Measurements from ENCODE around the gene LYRM4. TPM values are rescaled to one million over a fixed set of nuclear protein-coding genes. Genes with fewer than 3 reads are reported as not detected.

LYRM4 gene
- total RNA-seq (2011; cell fraction: chromatin; rRNA removed; ENCODE audit: low replicate concordance) = 27.0 and 54.7 TPM in 2 replicates
- total RNA-seq (2011; cell fraction: nucleolus; rRNA removed) = 13.8 and 16.4 TPM in 2 replicates
- total RNA-seq (2011; cell fraction: nucleoplasm; rRNA removed) = 46.3 and 95.0 TPM in 2 replicates
- total RNA-seq (2014; rRNA removed) (24.2 and 28.8 TPM in 2 replicates), total RNA-seq (2014; rRNA removed; fragmentation: Illumina TruSeq; extraction: Trizol) (41.1 and 41.8 TPM in 2 replicates), total RNA-seq (2015; rRNA removed; fragmentation: Illumina TruSeq; extraction: Trizol) (29.0 and 33.9 TPM in 2 replicates), total RNA-seq (2021) (56.2 and 69.4 TPM in 2 replicates), polyA plus RNA-seq (2011; rRNA removed) (66.4 and 69.4 TPM in 2 replicates), polyA plus RNA-seq (2014; fragmentation: Illumina TruSeq; extraction: Trizol) (31.3 and 36.9 TPM in 2 replicates), polyA plus RNA-seq (2014; fragmentation: Nextera tagmentation; extraction: Ambion mirVana) (10 to 100 TPM; 50.2 to 61.0 TPM), polyA plus RNA-seq (2014; rRNA removed) (29.9 and 40.8 TPM in 2 replicates), polyA minus RNA-seq (2011; rRNA and poly(A)+ RNA removed) (41.4 and 43.3 TPM in 2 replicates), Bru-seq, nascent RNA (percentile 73 among the genes with signal in this experiment), BruChase-seq, experiment 1, labeled RNA remaining after a 2-hour chase (percentile 76 among the genes with signal in this experiment), BruChase-seq, experiment 2, labeled RNA remaining after a 6-hour chase (percentile 74 among the genes with signal in this experiment)
- 44.2 and 62.9 TPM in 2 replicates for polyA plus RNA-seq (2011; cell fraction: cytosol; rRNA removed)
- polyA plus RNA-seq (2011; cell fraction: nucleus; rRNA removed) = 19.4 and 28.2 TPM in 2 replicates
- polyA plus RNA-seq (2012) = 38.7 and 53.8 TPM in 2 replicates
- 13.4 and 17.3 TPM in 2 replicates for polyA minus RNA-seq (2011; cell fraction: cytosol; rRNA and poly(A)+ RNA removed)
- 10.0 and 11.6 TPM in 2 replicates for polyA minus RNA-seq (2011; cell fraction: nucleus; rRNA and poly(A)+ RNA removed)
- long read RNA-seq, experiment 1, full-length matches to known transcripts = 93 of 125 reads
- long read RNA-seq, experiment 1, partial matches to known transcripts = 1 of 125 reads
- long read RNA-seq, experiment 1, other reads (novel, unspliced or antisense) = 31 of 125 reads
- long read RNA-seq, experiment 2, full-length matches to known transcripts = 90 of 98 reads
- long read RNA-seq, experiment 2, partial matches to known transcripts = 0 of 98 reads
- long read RNA-seq, experiment 2, other reads (novel, unspliced or antisense) = 8 of 98 reads
- long read RNA-seq, experiment 3, full-length matches to known transcripts = 80 of 86 reads
- long read RNA-seq, experiment 3, partial matches to known transcripts = 0 of 86 reads
- long read RNA-seq, experiment 3, other reads (novel, unspliced or antisense) = 6 of 86 reads

DNA sequence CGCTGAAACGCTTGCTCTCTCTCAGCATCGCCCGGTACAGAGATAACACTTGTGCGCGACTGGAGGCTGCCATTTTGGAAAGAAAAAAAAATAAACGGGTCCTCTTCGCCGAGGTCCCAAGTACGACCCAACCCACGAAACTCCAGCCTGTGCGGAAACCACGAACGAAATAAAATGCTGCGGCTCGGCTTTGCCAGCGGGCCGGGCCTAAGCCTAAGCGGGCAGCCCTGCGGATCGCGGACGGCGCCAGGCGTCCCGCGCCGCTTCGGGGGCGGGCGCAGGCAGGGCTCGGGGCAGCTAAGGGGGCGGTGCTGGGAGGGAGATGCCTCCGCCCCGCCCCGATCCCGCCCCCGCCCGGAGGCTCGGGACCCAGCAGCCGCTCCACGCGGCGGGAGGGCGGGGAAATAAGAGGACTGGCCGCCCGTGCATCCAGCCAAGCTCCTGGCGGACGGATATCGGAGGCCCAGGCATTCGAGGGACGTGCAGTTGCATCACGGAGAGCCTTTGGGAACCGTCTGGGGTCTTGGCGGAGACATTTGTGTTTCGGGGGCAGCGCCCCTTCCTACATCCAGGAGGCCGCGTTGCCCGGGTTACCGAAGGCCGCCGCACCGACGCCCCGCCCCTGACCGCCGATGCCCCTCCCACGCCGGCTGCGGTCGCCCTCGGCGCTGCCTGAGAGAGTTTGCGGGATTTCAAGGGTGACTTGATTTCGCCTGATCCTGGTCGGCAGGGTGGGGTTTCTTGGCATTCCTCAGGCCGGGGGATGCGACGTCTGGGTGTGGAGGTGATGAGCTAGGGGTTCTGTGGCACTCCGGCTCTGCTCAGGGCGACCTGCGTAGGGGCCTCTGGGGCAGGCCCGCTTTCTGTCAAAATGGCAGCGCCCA, at the start of gene LYRM4, which contains the start of gene FARS2:
TSS of gene LYRM4 (minus strand) at position 290 of the 884 bp plus-strand sequence. CDS start at position 73, 217 bp downstream.
TSS of gene FARS2 (plus strand) at position 853 of the 884 bp plus-strand sequence.
- ATAC-seq (peak; percentile 90), FAIRE-seq (peak; percentile 68), DNase-seq (ENCODE audit: extremely low read depth in 1 of 4, low spot score in 3 of 4) (peak; percentile 94 to 97 (median 96))
- Histone ChIP-seq H3K4me2 (ENCODE audit: insufficient read depth, low read length) (peak within 1 kb of the TSS; percentile 93), H3K9me3 (replicated peaks; ENCODE audit: control insufficient read depth, insufficient read depth, low read depth, low read length) (no peaks in the 10 kb centered on the region), H3K4me1 (replicated peaks in 1 of 2; ENCODE audit: control insufficient read depth in 2 of 2, insufficient read depth in 2 of 2, low read length in 2 of 2) (peaks cover 6 to 7% of the 10 kb centered on the region in 2 experiments; a peak in 4 of 5 replicates), H3K9me1 (ENCODE audit: control insufficient read depth, insufficient read depth, low read length) (no peaks in the 10 kb centered on the region), H3K36me3 (ENCODE audit: control insufficient read depth, insufficient read depth, low read length) (peaks cover 27% of the 10 kb centered on the region), H3K9ac (ENCODE audit: insufficient read depth in 1 of 2, low read depth in 2 of 2, low read length in 2 of 2) (peak within 1 kb of the TSS; percentile 95), H4K20me1 (replicated peaks; ENCODE audit: control insufficient read depth, insufficient read depth, low read length) (no peaks in the 10 kb centered on the region), H2AFZ (ENCODE audit: low read depth, low read length) (peak within 1 kb of the TSS; percentile 99), H3K4me3 (peak within 1 kb of the TSS; percentile 76), H3K27ac (ENCODE audit: extremely low read depth, low read depth, low read length) (peak within 1 kb of the TSS; percentile 98), H3K79me2 (ENCODE audit: control insufficient read depth, insufficient read depth, low read length) (peaks cover 78% of the 10 kb centered on the region), H3K27me3 (ENCODE audit: control insufficient read depth in 2 of 2, insufficient read depth in 2 of 2, low read length in 2 of 2) (no peaks in the 10 kb centered on the region)
- under 1% methylated on average over 64 of the region's 85 CpGs for WGBS (ENCODE audit: insufficient coverage, low coverage, missing lambda C conversion rate)
- intact Hi-C loops (cut with micrococcal nuclease) = loop anchor here (2.0 to 5.0 kb wide), 2 partner anchors 30 to 41 kb away; no protein-coding TSS in a partner anchor
- in situ Hi-C loops (cut with MboI) = no loop called here
- CTCF ChIA-PET (ENCODE audit: low intra/inter-chr PET ratio) = interaction anchor here (1.1 kb wide), 1 partner anchor 45 kb away, joined by 4 read pairs; no protein-coding TSS in a partner anchor
- BruUV-seq (replicated peaks) = no TSS peak
- POLR2A ChIA-PET = interaction anchor here (0.5 to 1.8 kb wide), 6 partner anchors 9 to 1358 kb away, joined by 3 to 9 read pairs (median 3); no protein-coding TSS in a partner anchor
- TF ChIP-seq MTA2 (IDR thresholded peaks at IDR 0.05; ENCODE audit: low read depth) = no peak
- TF ChIP-seq, protein P1, sequence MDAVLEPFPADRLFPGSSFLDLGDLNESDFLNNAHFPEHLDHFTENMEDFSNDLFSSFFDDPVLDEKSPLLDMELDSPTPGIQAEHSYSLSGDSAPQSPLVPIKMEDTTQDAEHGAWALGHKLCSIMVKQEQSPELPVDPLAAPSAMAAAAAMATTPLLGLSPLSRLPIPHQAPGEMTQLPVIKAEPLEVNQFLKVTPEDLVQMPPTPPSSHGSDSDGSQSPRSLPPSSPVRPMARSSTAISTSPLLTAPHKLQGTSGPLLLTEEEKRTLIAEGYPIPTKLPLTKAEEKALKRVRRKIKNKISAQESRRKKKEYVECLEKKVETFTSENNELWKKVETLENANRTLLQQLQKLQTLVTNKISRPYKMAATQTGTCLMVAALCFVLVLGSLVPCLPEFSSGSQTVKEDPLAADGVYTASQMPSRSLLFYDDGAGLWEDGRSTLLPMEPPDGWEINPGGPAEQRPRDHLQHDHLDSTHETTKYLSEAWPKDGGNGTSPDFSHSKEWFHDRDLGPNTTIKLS (IDR thresholded peaks at IDR 0.05; ENCODE audit: borderline replicate concordance, low read depth) = peak; percentile 73
- TF ChIP-seq IFI16 (CRISPR knock-in tag; IDR thresholded peaks at IDR 0.05) = no peak
- TF ChIP-seq HMGXB4 (CRISPR knock-in tag; IDR thresholded peaks at IDR 0.05) = peak; percentile 36; the same call in 1 of the 2 replicates
- TF ChIP-seq ZNF778 (CRISPR knock-in tag; IDR thresholded peaks at IDR 0.05) = no peak
- no peak for TF ChIP-seq POLR2AphosphoS2 (IDR thresholded peaks at IDR 0.05; ENCODE audit: low read length)
- no peak for TF ChIP-seq ZNF445 (CRISPR knock-in tag; IDR thresholded peaks at IDR 0.05; ENCODE audit: low read depth)
- TF ChIP-seq KLF16 (IDR thresholded peaks at IDR 0.05) = no peak
- TF ChIP-seq, protein P2, sequence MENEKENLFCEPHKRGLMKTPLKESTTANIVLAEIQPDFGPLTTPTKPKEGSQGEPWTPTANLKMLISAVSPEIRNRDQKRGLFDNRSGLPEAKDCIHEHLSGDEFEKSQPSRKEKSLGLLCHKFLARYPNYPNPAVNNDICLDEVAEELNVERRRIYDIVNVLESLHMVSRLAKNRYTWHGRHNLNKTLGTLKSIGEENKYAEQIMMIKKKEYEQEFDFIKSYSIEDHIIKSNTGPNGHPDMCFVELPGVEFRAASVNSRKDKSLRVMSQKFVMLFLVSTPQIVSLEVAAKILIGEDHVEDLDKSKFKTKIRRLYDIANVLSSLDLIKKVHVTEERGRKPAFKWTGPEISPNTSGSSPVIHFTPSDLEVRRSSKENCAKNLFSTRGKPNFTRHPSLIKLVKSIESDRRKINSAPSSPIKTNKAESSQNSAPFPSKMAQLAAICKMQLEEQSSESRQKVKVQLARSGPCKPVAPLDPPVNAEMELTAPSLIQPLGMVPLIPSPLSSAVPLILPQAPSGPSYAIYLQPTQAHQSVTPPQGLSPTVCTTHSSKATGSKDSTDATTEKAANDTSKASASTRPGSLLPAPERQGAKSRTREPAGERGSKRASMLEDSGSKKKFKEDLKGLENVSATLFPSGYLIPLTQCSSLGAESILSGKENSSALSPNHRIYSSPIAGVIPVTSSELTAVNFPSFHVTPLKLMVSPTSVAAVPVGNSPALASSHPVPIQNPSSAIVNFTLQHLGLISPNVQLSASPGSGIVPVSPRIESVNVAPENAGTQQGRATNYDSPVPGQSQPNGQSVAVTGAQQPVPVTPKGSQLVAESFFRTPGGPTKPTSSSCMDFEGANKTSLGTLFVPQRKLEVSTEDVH (IDR thresholded peaks at IDR 0.05; ENCODE audit: low read depth, partially characterized antibody) = no peak

Data from K562 (cell line).